GM23338 (cell line): ENCODE data around the gene FXYD2. TPM values are rescaled to one million over a fixed set of nuclear protein-coding genes. Genes with fewer than 3 reads are reported as not detected.

Experiments used
- ATAC-seq: fragments of 200-7000 bp; cut with Tn5 transposase; 3 replicates; pipeline ENCODE4 v1.9.1; 2020
- DNase-seq: peaks from one replicate; pipeline ENCODE4 v3.0.0-alpha.2; 2015; ENCODE audit warnings: low spot score
- H2AFZ ChIP-seq: fragments of 200-600 bp; sonication (generic); 2 replicates; pipeline ENCODE4 v1.8.0; 2016; ENCODE audit warnings: antibody characterized with exemption, mild to moderate bottlenecking, moderate library complexity
- H3F3A ChIP-seq: fragments of 200-600 bp; sonication (generic); replicated peaks from 2 replicates; pipeline ENCODE4 v1.8.0; 2017; ENCODE audit warnings: antibody characterized with exemption, mixed run types, low read depth
- H3K27ac ChIP-seq: fragments of 200-600 bp; sonication (generic); 2 replicates; pipeline ENCODE4 v1.6.1; 2016; ENCODE audit warnings: low read depth
- H3K27me3 ChIP-seq: fragments of 200-600 bp; sonication (generic); 2 replicates; pipeline ENCODE4 v1.8.0; 2016; ENCODE audit warnings: mild to moderate bottlenecking, mixed run types, moderate library complexity; ENCODE audit not compliant: insufficient read depth
- H3K36me3 ChIP-seq: fragments of 200-600 bp; sonication (generic); 2 replicates; pipeline ENCODE4 v1.8.0; 2016; ENCODE audit warnings: mild to moderate bottlenecking; ENCODE audit not compliant: insufficient read depth
- H3K4me1 ChIP-seq: fragments of 200-600 bp; sonication (generic); 2 replicates; pipeline ENCODE4 v1.8.0; 2016; ENCODE audit warnings: mild to moderate bottlenecking, moderate library complexity; ENCODE audit not compliant: insufficient read depth
- H3K4me2 ChIP-seq: fragments of 200-600 bp; sonication (generic); 2 replicates; pipeline ENCODE4 v1.7.1; 2017; ENCODE audit warnings: mixed run types
- H3K4me3 ChIP-seq: fragments of 200-600 bp; sonication (generic); 2 replicates; pipeline ENCODE4 v1.6.1; 2016; ENCODE audit warnings: mixed run types
- H3K79me2 ChIP-seq: fragments of 200-600 bp; sonication (generic); replicated peaks from 2 replicates; pipeline ENCODE4 v1.8.0; 2017; ENCODE audit warnings: mild to moderate bottlenecking; ENCODE audit not compliant: insufficient read depth
- H3K9me2 ChIP-seq: fragments of 200-600 bp; sonication (generic); 2 replicates; pipeline ENCODE4 v1.8.0; 2017; ENCODE audit not compliant: insufficient read depth
- H4K20me1 ChIP-seq: fragments of 200-600 bp; sonication (generic); replicated peaks from 2 replicates; pipeline ENCODE4 v1.8.0; 2017; ENCODE audit warnings: mild to moderate bottlenecking; ENCODE audit not compliant: insufficient read depth
- H3K27ac Mint-ChIP-seq: 2 replicates; pipeline ENCODE4 v1.8.0; 2020; ENCODE audit warnings: inconsistent platforms, mild to moderate bottlenecking, moderate library complexity, mixed read lengths
- H3K27me3 Mint-ChIP-seq: 3 replicates; pipeline ENCODE4 v1.8.0; 2022; ENCODE audit warnings: low read depth, mild to moderate bottlenecking, moderate library complexity, mixed read lengths, inconsistent platforms; ENCODE audit not compliant: insufficient read depth, poor library complexity
- H3K36me3 Mint-ChIP-seq: 3 replicates; pipeline ENCODE4 v1.8.0; 2021; ENCODE audit warnings: low read depth, mild to moderate bottlenecking, inconsistent platforms, moderate library complexity, mixed read lengths
- H3K4me1 Mint-ChIP-seq: 3 replicates; pipeline ENCODE4 v1.8.0; 2020; ENCODE audit warnings: mild to moderate bottlenecking, inconsistent platforms, mixed read lengths
- H3K4me3 Mint-ChIP-seq: 3 replicates; pipeline ENCODE4 v1.8.0; 2021; ENCODE audit warnings: moderate library complexity, mild to moderate bottlenecking, inconsistent platforms, mixed read lengths
- H3K9me3 Mint-ChIP-seq: 3 replicates; pipeline ENCODE4 v1.8.0; 2020; ENCODE audit warnings: moderate library complexity, mild to moderate bottlenecking, inconsistent platforms, mixed read lengths
- CREB1 ChIP-seq: fragments of 250-450 bp; sonication (Bioruptor Pico); IDR thresholded peaks from 2 replicates; pipeline ENCODE4 v1.5.0; 2020; ENCODE audit warnings: low read depth, mild to moderate bottlenecking, moderate library complexity
- EZH2phosphoT487 ChIP-seq: fragments of 200-600 bp; sonication (generic); IDR thresholded peaks from one replicate; pipeline ENCODE4 v1.8.1; 2018; ENCODE audit warnings: antibody characterized with exemption; ENCODE audit not compliant: unreplicated experiment
- JUNB ChIP-seq: IDR thresholded peaks from one replicate; pipeline ENCODE4 v1.6.1; 2016; ENCODE audit warnings: antibody characterized with exemption; ENCODE audit not compliant: unreplicated experiment
- NANOG ChIP-seq: IDR thresholded peaks from 2 replicates; pipeline ENCODE4 v1.6.1; 2016; ENCODE audit warnings: antibody characterized with exemption, borderline replicate concordance
- STAT1 ChIP-seq: IDR thresholded peaks from one replicate; pipeline ENCODE4 v1.6.1; 2016; ENCODE audit warnings: antibody characterized with exemption; ENCODE audit not compliant: unreplicated experiment
- ZNF114 ChIP-seq: fragments of 250-450 bp; sonication (Bioruptor Pico); IDR thresholded peaks from 2 replicates; pipeline ENCODE4 v1.5.0; 2020; ENCODE audit warnings: mild to moderate bottlenecking, moderate library complexity
- ZNF331 ChIP-seq: fragments of 250-450 bp; sonication (Bioruptor Pico); IDR thresholded peaks from 2 replicates; pipeline ENCODE4 v1.5.0; 2020; ENCODE audit warnings: low read depth, mild to moderate bottlenecking, moderate library complexity
- polyA plus RNA-seq: library from polyadenylated mRNA; unstranded; fragments of >200 nt; fragmentation: Nextera tagmentation; extraction: Ambion mirVana; gene quantifications from 2 replicates; pipeline ENCODE4 v1.2.1, GENCODE V29; 2016
- total RNA-seq: library from RNA; depleted of rRNA; stranded (reverse); fragments of >200 nt; shearing (Covaris generic); gene quantifications from 2 replicates; pipeline ENCODE4 v1.2.3, GENCODE V29; 2014
- TF ChIP-seq, protein P1 (sequence below): fragments of 250-450 bp; sonication (Bioruptor Pico); IDR thresholded peaks from 2 replicates; pipeline ENCODE4 v1.5.0; 2020; ENCODE audit warnings: mild to moderate bottlenecking, moderate library complexity
- TF ChIP-seq, protein P2 (sequence below), 2 experiments: fragments of 200-600 bp in 1 of 2; sonication (generic) in 1 of 2; conservative IDR thresholded peaks; 2 replicates each; pipeline versions ENCODE4 v1.5.1 to v1.6.1; 2016 to 2017; ENCODE audit warnings: antibody characterized with exemption in 2 of 2, low read depth in 2 of 2, mild to moderate bottlenecking in 2 of 2, moderate library complexity in 1 of 2
- TF ChIP-seq, protein P3 (sequence below): IDR thresholded peaks from one replicate; pipeline ENCODE4 v1.6.1; 2018; ENCODE audit warnings: antibody characterized with exemption; ENCODE audit not compliant: unreplicated experiment
- TF ChIP-seq, protein P4 (sequence below): IDR thresholded peaks from 2 replicates; pipeline ENCODE4 v1.6.1; 2016; ENCODE audit warnings: antibody characterized with exemption

The FXYD2 gene
- total and polyA plus RNA-seq, 2 experiments from 2014 or later: 0.59 to 1.4 TPM

DNA sequence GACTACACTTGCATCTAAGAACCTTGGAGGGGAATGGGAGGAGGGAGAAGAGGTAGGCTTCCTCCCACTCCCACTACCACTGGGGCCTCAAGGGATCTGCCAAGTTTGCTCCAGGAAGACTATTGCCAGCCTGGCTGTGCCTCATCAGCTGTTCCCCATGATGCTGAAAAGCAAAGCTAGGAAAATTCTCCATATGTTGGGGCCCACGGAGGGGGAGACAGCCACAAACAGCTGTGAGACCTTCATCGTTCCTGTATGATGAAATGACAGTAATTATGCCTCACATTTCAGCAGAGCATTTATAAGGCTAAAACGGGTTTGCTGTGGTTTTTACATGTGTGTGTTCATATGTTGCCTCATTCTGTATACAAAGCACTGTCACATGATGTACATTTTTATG lies 34.3 kb downstream of the FXYD2 start:
- H2AFZ ChIP-seq: no peak overlapping the region
- H3K9me2 ChIP-seq: no peaks in the 10 kb centered on the region
- H3K4me1 ChIP-seq: peaks cover 7% of the 10 kb centered on the region; the same call in 1 of the 2 replicates
- TF ChIP-seq, protein P1, sequence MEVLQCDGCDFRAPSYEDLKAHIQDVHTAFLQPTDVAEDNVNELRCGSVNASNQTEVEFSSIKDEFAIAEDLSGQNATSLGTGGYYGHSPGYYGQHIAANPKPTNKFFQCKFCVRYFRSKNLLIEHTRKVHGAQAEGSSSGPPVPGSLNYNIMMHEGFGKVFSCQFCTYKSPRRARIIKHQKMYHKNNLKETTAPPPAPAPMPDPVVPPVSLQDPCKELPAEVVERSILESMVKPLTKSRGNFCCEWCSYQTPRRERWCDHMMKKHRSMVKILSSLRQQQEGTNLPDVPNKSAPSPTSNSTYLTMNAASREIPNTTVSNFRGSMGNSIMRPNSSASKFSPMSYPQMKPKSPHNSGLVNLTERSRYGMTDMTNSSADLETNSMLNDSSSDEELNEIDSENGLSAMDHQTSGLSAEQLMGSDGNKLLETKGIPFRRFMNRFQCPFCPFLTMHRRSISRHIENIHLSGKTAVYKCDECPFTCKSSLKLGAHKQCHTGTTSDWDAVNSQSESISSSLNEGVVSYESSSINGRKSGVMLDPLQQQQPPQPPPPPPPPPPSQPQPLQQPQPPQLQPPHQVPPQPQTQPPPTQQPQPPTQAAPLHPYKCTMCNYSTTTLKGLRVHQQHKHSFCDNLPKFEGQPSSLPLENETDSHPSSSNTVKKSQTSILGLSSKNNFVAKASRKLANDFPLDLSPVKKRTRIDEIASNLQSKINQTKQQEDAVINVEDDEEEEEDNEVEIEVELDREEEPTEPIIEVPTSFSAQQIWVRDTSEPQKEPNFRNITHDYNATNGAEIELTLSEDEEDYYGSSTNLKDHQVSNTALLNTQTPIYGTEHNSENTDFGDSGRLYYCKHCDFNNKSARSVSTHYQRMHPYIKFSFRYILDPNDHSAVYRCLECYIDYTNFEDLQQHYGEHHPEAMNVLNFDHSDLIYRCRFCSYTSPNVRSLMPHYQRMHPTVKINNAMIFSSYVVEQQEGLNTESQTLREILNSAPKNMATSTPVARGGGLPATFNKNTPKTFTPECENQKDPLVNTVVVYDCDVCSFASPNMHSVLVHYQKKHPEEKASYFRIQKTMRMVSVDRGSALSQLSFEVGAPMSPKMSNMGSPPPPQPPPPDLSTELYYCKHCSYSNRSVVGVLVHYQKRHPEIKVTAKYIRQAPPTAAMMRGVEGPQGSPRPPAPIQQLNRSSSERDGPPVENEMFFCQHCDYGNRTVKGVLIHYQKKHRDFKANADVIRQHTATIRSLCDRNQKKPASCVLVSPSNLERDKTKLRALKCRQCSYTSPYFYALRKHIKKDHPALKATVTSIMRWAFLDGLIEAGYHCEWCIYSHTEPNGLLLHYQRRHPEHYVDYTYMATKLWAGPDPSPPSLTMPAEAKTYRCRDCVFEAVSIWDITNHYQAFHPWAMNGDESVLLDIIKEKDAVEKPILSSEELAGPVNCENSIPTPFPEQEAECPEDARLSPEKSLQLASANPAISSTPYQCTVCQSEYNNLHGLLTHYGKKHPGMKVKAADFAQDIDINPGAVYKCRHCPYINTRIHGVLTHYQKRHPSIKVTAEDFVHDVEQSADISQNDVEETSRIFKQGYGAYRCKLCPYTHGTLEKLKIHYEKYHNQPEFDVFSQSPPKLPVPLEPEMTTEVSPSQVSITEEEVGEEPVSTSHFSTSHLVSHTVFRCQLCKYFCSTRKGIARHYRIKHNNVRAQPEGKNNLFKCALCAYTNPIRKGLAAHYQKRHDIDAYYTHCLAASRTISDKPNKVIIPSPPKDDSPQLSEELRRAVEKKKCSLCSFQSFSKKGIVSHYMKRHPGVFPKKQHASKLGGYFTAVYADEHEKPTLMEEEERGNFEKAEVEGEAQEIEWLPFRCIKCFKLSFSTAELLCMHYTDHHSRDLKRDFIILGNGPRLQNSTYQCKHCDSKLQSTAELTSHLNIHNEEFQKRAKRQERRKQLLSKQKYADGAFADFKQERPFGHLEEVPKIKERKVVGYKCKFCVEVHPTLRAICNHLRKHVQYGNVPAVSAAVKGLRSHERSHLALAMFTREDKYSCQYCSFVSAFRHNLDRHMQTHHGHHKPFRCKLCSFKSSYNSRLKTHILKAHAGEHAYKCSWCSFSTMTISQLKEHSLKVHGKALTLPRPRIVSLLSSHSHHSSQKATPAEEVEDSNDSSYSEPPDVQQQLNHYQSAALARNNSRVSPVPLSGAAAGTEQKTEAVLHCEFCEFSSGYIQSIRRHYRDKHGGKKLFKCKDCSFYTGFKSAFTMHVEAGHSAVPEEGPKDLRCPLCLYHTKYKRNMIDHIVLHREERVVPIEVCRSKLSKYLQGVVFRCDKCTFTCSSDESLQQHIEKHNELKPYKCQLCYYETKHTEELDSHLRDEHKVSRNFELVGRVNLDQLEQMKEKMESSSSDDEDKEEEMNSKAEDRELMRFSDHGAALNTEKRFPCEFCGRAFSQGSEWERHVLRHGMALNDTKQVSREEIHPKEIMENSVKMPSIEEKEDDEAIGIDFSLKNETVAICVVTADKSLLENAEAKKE (CRISPR knock-in tag): no peak
- no peak for TF ChIP-seq ZNF114 (CRISPR knock-in tag)
- TF ChIP-seq STAT1: no peak
- TF ChIP-seq, protein P2, sequence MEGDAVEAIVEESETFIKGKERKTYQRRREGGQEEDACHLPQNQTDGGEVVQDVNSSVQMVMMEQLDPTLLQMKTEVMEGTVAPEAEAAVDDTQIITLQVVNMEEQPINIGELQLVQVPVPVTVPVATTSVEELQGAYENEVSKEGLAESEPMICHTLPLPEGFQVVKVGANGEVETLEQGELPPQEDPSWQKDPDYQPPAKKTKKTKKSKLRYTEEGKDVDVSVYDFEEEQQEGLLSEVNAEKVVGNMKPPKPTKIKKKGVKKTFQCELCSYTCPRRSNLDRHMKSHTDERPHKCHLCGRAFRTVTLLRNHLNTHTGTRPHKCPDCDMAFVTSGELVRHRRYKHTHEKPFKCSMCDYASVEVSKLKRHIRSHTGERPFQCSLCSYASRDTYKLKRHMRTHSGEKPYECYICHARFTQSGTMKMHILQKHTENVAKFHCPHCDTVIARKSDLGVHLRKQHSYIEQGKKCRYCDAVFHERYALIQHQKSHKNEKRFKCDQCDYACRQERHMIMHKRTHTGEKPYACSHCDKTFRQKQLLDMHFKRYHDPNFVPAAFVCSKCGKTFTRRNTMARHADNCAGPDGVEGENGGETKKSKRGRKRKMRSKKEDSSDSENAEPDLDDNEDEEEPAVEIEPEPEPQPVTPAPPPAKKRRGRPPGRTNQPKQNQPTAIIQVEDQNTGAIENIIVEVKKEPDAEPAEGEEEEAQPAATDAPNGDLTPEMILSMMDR (conservative IDR thresholded peaks at IDR 0.05; ENCODE audit: low read depth in 2 of 2): no peak
- no peak for TF ChIP-seq CREB1
- TF ChIP-seq, protein P3, sequence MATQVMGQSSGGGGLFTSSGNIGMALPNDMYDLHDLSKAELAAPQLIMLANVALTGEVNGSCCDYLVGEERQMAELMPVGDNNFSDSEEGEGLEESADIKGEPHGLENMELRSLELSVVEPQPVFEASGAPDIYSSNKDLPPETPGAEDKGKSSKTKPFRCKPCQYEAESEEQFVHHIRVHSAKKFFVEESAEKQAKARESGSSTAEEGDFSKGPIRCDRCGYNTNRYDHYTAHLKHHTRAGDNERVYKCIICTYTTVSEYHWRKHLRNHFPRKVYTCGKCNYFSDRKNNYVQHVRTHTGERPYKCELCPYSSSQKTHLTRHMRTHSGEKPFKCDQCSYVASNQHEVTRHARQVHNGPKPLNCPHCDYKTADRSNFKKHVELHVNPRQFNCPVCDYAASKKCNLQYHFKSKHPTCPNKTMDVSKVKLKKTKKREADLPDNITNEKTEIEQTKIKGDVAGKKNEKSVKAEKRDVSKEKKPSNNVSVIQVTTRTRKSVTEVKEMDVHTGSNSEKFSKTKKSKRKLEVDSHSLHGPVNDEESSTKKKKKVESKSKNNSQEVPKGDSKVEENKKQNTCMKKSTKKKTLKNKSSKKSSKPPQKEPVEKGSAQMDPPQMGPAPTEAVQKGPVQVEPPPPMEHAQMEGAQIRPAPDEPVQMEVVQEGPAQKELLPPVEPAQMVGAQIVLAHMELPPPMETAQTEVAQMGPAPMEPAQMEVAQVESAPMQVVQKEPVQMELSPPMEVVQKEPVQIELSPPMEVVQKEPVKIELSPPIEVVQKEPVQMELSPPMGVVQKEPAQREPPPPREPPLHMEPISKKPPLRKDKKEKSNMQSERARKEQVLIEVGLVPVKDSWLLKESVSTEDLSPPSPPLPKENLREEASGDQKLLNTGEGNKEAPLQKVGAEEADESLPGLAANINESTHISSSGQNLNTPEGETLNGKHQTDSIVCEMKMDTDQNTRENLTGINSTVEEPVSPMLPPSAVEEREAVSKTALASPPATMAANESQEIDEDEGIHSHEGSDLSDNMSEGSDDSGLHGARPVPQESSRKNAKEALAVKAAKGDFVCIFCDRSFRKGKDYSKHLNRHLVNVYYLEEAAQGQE: no peak
- TF ChIP-seq EZH2phosphoT487: no peak
- no peak for TF ChIP-seq JUNB
- TF ChIP-seq, protein P4, sequence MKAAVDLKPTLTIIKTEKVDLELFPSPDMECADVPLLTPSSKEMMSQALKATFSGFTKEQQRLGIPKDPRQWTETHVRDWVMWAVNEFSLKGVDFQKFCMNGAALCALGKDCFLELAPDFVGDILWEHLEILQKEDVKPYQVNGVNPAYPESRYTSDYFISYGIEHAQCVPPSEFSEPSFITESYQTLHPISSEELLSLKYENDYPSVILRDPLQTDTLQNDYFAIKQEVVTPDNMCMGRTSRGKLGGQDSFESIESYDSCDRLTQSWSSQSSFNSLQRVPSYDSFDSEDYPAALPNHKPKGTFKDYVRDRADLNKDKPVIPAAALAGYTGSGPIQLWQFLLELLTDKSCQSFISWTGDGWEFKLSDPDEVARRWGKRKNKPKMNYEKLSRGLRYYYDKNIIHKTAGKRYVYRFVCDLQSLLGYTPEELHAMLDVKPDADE: no peak
- no peak for TF ChIP-seq ZNF331 (CRISPR knock-in tag)
- TF ChIP-seq NANOG: no peak
- no peak overlapping the region for H3K4me2 ChIP-seq
- H3K27me3 ChIP-seq: peaks cover 24% of the 10 kb centered on the region
- Mint-ChIP-seq H3K27ac (no peak overlapping the region), H3K4me1 (peaks cover 19% of the 10 kb centered on the region), H3K9me3 (no peaks in the 10 kb centered on the region), H3K36me3 (no peaks in the 10 kb centered on the region), H3K27me3 (peaks cover 27% of the 10 kb centered on the region), H3K4me3 (no peak overlapping the region)
- H4K20me1 ChIP-seq: no peaks in the 10 kb centered on the region
- DNase-seq (no peak), ATAC-seq (no peak)
- no peaks in the 10 kb centered on the region for H3F3A ChIP-seq
- H3K79me2 ChIP-seq: no peaks in the 10 kb centered on the region
- no peak overlapping the region for H3K27ac ChIP-seq
- no peak overlapping the region for H3K4me3 ChIP-seq
- H3K36me3 ChIP-seq: no peaks in the 10 kb centered on the region
